ENCODE data around the gene EIF3K. TPM values are rescaled to one million over a fixed set of nuclear protein-coding genes. Genes with fewer than 3 reads are reported as not detected.
A peak's percentile ranks its signal among the peaks of the same experiment; 100 is the strongest.

The EIF3K gene
- total and polyA plus RNA-seq, 7 donors, result 367 to 984 (median 470) TPM

DNA sequence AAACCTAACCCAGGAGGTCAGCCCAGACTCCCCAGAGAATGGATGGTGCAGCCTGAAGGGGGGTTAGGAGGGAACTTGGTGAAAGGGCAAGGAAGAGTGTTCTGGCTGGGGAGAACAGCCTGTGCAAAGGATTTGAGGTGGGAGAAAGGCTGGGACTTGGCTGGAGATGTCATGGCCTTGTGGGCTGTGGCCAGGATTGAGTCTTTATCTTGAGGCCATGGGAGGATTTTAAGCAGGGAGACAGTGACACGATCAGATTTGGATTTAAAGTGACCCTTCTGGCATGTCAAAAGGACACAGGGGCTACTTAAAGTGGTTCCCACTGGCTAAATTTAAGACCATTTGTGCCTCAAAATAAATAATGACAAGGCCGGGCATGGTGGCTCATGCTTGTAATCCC is 30.9 kb upstream of the EIF3K start:
- H3K9me3 ChIP-seq, result no peaks in the 10 kb centered on the region
- DNase-seq (no peak), ATAC-seq (no peak)
- H3K4me3 ChIP-seq, result no peak overlapping the region
- intact Hi-C loops (cut with DNase I), result no loop called here
- TF ChIP-seq, protein P1, sequence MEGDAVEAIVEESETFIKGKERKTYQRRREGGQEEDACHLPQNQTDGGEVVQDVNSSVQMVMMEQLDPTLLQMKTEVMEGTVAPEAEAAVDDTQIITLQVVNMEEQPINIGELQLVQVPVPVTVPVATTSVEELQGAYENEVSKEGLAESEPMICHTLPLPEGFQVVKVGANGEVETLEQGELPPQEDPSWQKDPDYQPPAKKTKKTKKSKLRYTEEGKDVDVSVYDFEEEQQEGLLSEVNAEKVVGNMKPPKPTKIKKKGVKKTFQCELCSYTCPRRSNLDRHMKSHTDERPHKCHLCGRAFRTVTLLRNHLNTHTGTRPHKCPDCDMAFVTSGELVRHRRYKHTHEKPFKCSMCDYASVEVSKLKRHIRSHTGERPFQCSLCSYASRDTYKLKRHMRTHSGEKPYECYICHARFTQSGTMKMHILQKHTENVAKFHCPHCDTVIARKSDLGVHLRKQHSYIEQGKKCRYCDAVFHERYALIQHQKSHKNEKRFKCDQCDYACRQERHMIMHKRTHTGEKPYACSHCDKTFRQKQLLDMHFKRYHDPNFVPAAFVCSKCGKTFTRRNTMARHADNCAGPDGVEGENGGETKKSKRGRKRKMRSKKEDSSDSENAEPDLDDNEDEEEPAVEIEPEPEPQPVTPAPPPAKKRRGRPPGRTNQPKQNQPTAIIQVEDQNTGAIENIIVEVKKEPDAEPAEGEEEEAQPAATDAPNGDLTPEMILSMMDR (IDR thresholded peaks at IDR 0.05), result no peak
- peaks cover 0 to 90% of the 10 kb centered on the region in 2 donors for H3K36me3 ChIP-seq (ENCODE audit: insufficient read depth in 1 of 2, low read depth in 1 of 2)
- WGBS, 3 donors, result 66 to 79% (median 74%) methylated on average over 2 of the region's 2 CpGs
- H3K27me3 ChIP-seq (ENCODE audit: insufficient read depth in 3 of 3, low read length in 2 of 3), result no peaks in the 10 kb centered on the region
- no peaks in the 10 kb centered on the region for H3K4me1 ChIP-seq
- no peak overlapping the region for H3K27ac ChIP-seq

DNA sequence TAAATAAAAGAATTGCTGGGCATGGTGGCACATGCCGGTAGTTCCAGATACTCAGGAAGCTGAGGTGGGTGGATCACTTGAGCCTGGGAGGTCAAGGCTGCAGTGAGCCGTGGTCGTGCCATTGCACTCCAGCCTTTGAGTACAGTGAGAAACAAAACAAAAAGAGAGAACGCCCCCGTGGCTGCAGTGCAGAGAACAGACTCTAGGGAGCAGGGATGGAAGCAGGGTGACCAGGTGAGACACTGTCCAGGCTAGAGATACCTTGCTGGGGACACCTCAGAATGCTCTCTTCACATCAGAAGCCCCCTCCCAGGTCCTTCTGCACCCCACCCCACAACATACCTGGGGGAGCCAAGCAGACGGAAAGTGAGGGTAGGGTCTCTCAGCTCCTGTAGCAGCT is 26.0 kb upstream of the EIF3K start:
- DNase-seq, result no peak
- no peak overlapping the region for H3K27ac ChIP-seq
- WGBS, 3 donors, result 66 to 73% (median 73%) methylated on average over 6 of the region's 6 CpGs
- H3K4me3 ChIP-seq, result no peak overlapping the region
- TF ChIP-seq, protein P1 (IDR thresholded peaks at IDR 0.05), result no peak
- H3K27me3 ChIP-seq (ENCODE audit: insufficient read depth in 3 of 3, low read length in 2 of 3), result no peaks in the 10 kb centered on the region
- no peak for ATAC-seq
- H3K4me1 ChIP-seq, result no peaks in the 10 kb centered on the region
- intact Hi-C loops (cut with DNase I), result no loop called here
- H3K9me3 ChIP-seq, result no peaks in the 10 kb centered on the region
- H3K36me3 ChIP-seq (ENCODE audit: insufficient read depth in 1 of 2, low read depth in 1 of 2), result peaks cover 0 to 46% of the 10 kb centered on the region in 2 donors

DNA sequence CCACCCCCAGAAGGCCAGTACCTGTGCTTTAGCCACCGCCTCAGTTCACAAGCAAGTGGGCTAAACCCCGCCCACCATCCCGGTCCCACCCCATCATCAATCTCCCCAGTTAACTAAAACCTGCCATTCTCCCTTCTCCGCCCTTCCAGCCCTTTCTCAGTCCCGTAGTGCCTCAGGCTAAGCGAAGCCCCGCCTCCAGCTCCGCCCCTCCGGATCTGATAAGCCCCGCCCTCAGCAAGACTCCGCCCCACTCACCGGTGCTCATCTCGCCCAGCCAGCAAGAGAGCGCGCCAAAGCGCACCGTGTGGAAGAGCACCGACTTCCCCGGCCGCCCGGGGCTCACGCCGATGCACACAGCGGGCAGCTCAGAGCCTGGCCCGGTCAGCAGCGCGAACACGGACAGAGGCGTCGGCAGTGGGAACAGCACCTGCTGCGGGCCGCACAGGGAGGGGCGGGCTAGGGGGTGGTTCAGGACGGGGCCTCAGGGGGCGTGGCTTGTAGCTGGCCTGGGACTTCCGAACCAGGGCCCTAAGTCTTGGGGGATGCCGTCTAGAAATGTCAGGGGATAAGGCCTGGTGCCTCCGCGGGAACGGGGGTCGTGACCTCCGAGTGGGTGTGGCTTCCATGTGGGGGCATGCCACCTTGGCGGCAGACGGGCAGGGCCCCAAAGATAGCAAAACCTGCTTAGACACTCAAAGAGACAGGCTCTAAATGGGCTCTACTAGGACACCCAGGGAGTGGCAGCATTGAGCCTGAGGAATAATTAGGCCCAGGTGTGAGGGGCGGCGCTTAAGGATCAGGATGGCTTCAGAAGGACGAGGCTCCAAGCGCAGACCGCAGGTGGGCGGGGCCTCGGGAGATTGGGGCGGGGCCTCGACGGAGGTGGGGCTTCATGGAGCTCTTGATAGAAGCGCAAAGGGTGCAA is 22.7 kb upstream of the EIF3K start:
- Histone ChIP-seq H3K27ac (peak overlapping the region; percentile 3), H3K4me3 (no peak overlapping the region), H3K9me3 (no peaks in the 10 kb centered on the region), H3K4me1 (no peaks in the 10 kb centered on the region), H3K27me3 (ENCODE audit: insufficient read depth in 3 of 3, low read length in 2 of 3) (no peaks in the 10 kb centered on the region), H3K36me3 (ENCODE audit: insufficient read depth in 1 of 2, low read depth in 1 of 2) (peaks cover 0 to 14% of the 10 kb centered on the region in 2 donors)
- WGBS, 3 donors, result 5 to 11% (median 8%) methylated on average over 46 to 55 of the region's 55 CpGs
- intact Hi-C loops (cut with DNase I), result no loop called here
- ATAC-seq (peak; percentile 79 to 83 (median 81)), DNase-seq (peak; percentile 67 to 90)
- TF ChIP-seq, protein P1 (IDR thresholded peaks at IDR 0.05), result no peak

DNA sequence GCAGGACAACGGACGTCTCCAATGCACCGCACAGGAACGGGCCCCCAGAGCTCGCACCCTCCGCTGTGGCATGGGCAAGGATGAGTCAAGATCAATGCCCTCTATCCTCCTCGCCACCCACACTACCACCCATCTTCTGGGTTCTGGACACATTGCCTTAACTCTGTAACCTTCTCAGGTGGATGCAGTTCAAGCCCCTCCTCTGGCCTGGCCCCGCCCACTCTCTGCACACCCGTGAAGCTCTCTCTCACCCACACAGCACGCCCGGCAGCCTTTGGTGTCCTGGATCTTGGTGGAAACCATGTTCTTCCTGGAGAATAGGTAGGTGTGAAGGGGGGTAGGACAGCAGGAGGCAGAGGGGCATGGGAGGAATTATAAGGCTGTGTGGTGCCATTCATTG is 21.9 kb upstream of the EIF3K start:
- Histone ChIP-seq H3K36me3 (ENCODE audit: insufficient read depth in 1 of 2, low read depth in 1 of 2) (peaks cover 0 to 7% of the 10 kb centered on the region in 2 donors), H3K4me1 (no peaks in the 10 kb centered on the region), H3K4me3 (no peak overlapping the region), H3K27me3 (ENCODE audit: insufficient read depth in 3 of 3, low read length in 2 of 3) (no peaks in the 10 kb centered on the region), H3K9me3 (no peaks in the 10 kb centered on the region), H3K27ac (no peak overlapping the region)
- TF ChIP-seq, protein P1 (IDR thresholded peaks at IDR 0.05), result no peak
- ATAC-seq (peak in 3 of 4 donors; percentile 2 to 8 (median 4)), DNase-seq (no peak)
- WGBS, 3 donors, result 72 to 76% (median 76%) methylated on average over 11 of the region's 11 CpGs
- intact Hi-C loops (cut with DNase I), result no loop called here
